ENCODE results near the gene TARS1.

The TARS1 gene

GRCh38 chr5:33441241-33442177, 744 bp downstream of the TARS1 start (continued):
- TF ChIP-seq ZNF280C (tag by site-specific recombination; IDR thresholded peaks at IDR 0.05) (no peak), KLF17 (tag by site-specific recombination; IDR thresholded peaks at IDR 0.05) (no peak), KLF16 (tag by site-specific recombination; IDR thresholded peaks at IDR 0.05) (no peak), ZNF518A (tag by site-specific recombination; conservative IDR thresholded peaks at IDR 0.05; ENCODE audit: low read depth) (no peak), ZNF2 (tag by site-specific recombination; IDR thresholded peaks at IDR 0.05) (no peak), ZNF654 (tag by site-specific recombination; IDR thresholded peaks at IDR 0.05; ENCODE audit: low read depth) (no peak), ZNF510 (tag by site-specific recombination; IDR thresholded peaks at IDR 0.05; ENCODE audit: insufficient replicate concordance) (no peak), ZNF776 (tag by site-specific recombination; IDR thresholded peaks at IDR 0.05; ENCODE audit: borderline replicate concordance) (no peak), ZNF175 (tag by site-specific recombination; IDR thresholded peaks at IDR 0.05) (no peak), SP2 (tag by site-specific recombination; IDR thresholded peaks at IDR 0.05) (no peak), ZNF530 (tag by site-specific recombination; IDR thresholded peaks at IDR 0.05; ENCODE audit: low read depth) (0 out of 2 replicates have a peak, but pooled peaks have one; percentile 33), ZNF362 (tag by site-specific recombination; IDR thresholded peaks at IDR 0.05) (no peak), SP3 (tag by site-specific recombination; IDR thresholded peaks at IDR 0.05) (no peak), ZNF571 (tag by site-specific recombination; IDR thresholded peaks at IDR 0.05) (no peak), ZNF341 (tag by site-specific recombination; IDR thresholded peaks at IDR 0.05; ENCODE audit: low read depth) (peak; percentile 59; the same call in 1 of the 2 replicates), ZNF529 (tag by site-specific recombination; IDR thresholded peaks at IDR 0.05; ENCODE audit: insufficient replicate concordance) (no peak), ZNF660 (tag by site-specific recombination; IDR thresholded peaks at IDR 0.05) (no peak; the same call in 1 of the 2 replicates), ZNF155 (tag by site-specific recombination; IDR thresholded peaks at IDR 0.05) (no peak), ZNF600 (tag by site-specific recombination; IDR thresholded peaks at IDR 0.05) (no peak), MYNN (tag by site-specific recombination; IDR thresholded peaks at IDR 0.05; ENCODE audit: borderline replicate concordance) (0 out of 2 replicates have a peak, but pooled peaks have one; percentile 22), ZNF214 (tag by site-specific recombination; IDR thresholded peaks at IDR 0.05; ENCODE audit: borderline replicate concordance) (no peak), ZNF626 (tag by site-specific recombination; IDR thresholded peaks at IDR 0.05) (no peak), ZNF645 (tag by site-specific recombination; IDR thresholded peaks at IDR 0.05) (no peak), ZNF623 (tag by site-specific recombination; IDR thresholded peaks at IDR 0.05) (no peak), IKZF3 (tag by site-specific recombination; IDR thresholded peaks at IDR 0.05) (no peak), ZBTB6 (tag by site-specific recombination; IDR thresholded peaks at IDR 0.05) (no peak)
